H9 (cell line): ENCODE measurements around the gene KRT13. TPM values are rescaled to one million over a fixed set of nuclear protein-coding genes. Genes with fewer than 3 reads are reported as not detected.

Source experiments
- DNase-seq: peaks from one replicate; pipeline ENCODE4 v3.0.0-alpha.2; 2017
- H2AFZ ChIP-seq: one replicate; pipeline ENCODE4 v1.6.1; 2013; ENCODE audit warnings: mild to moderate bottlenecking, low read length, control low read depth, moderate library complexity
- H2AK5ac ChIP-seq: 2 replicates; pipeline ENCODE4 v1.6.1; 2013; ENCODE audit warnings: low read length, control low read depth, mixed read lengths; ENCODE audit not compliant: insufficient read length
- H2BK120ac ChIP-seq: one replicate; pipeline ENCODE4 v1.6.1; 2013; ENCODE audit warnings: low read depth, mild to moderate bottlenecking, low read length, control low read depth, inconsistent platforms; ENCODE audit not compliant: poor library complexity, severe bottlenecking
- H2BK12ac ChIP-seq: 2 replicates; pipeline ENCODE4 v1.6.1; 2013; ENCODE audit warnings: low read length, control low read depth, mixed read lengths, low read depth; ENCODE audit not compliant: insufficient read length
- H2BK15ac ChIP-seq: 2 replicates; pipeline ENCODE4 v1.6.1; 2013; ENCODE audit warnings: low read depth, low read length, control low read depth
- H2BK20ac ChIP-seq: one replicate; pipeline ENCODE4 v1.6.1; 2013; ENCODE audit warnings: low read depth, mild to moderate bottlenecking, low read length, control low read depth, inconsistent platforms; ENCODE audit not compliant: poor library complexity, severe bottlenecking
- H2BK5ac ChIP-seq: 2 replicates; pipeline ENCODE4 v1.6.1; 2013; ENCODE audit warnings: low read length, control low read depth, mixed read lengths; ENCODE audit not compliant: insufficient read length
- H3K14ac ChIP-seq: 2 replicates; pipeline ENCODE4 v1.6.1; 2013; ENCODE audit warnings: low read length, control low read depth; ENCODE audit not compliant: insufficient read depth
- H3K18ac ChIP-seq: 2 replicates; pipeline ENCODE4 v1.6.1; 2013; ENCODE audit warnings: low read depth, mild to moderate bottlenecking, mixed read lengths, low read length, control low read depth; ENCODE audit not compliant: insufficient read length
- H3K23ac ChIP-seq: 2 replicates; pipeline ENCODE4 v1.6.1; 2013; ENCODE audit warnings: low read length, control low read depth, mixed read lengths, low read depth; ENCODE audit not compliant: insufficient read length
- H3K23me2 ChIP-seq: 2 replicates; pipeline ENCODE4 v1.6.1; 2013; ENCODE audit warnings: low read depth, mild to moderate bottlenecking, mixed read lengths, low read length, control low read depth; ENCODE audit not compliant: insufficient read length, poor library complexity, severe bottlenecking
- H3K27ac ChIP-seq: 2 replicates; pipeline ENCODE4 v1.5.1; 2013; ENCODE audit warnings: low read length, control low read depth, mixed read lengths, low read depth; ENCODE audit not compliant: insufficient read length
- H3K27me3 ChIP-seq: 2 replicates; pipeline ENCODE4 v1.6.1; 2013; ENCODE audit warnings: low read length, control low read depth, inconsistent platforms; ENCODE audit not compliant: insufficient read depth
- H3K4ac ChIP-seq: 2 replicates; pipeline ENCODE4 v1.6.1; 2013; ENCODE audit warnings: low read depth, mild to moderate bottlenecking, control low read depth, inconsistent platforms, low read length, moderate library complexity
- H3K4me1 ChIP-seq: 2 replicates; pipeline ENCODE4 v1.6.1; 2013; ENCODE audit warnings: low read length, control low read depth, inconsistent platforms; ENCODE audit not compliant: insufficient read depth
- H3K4me2 ChIP-seq: 2 replicates; pipeline ENCODE4 v1.6.1; 2013; ENCODE audit warnings: low read length, control low read depth, mixed read lengths; ENCODE audit not compliant: insufficient read length, insufficient read depth
- H3K56ac ChIP-seq: 2 replicates; pipeline ENCODE4 v1.6.1; 2013; ENCODE audit warnings: low read depth, mild to moderate bottlenecking, mixed read lengths, low read length, control low read depth; ENCODE audit not compliant: insufficient read length
- H3K79me1 ChIP-seq: 2 replicates; pipeline ENCODE4 v1.6.1; 2013; ENCODE audit warnings: low read depth, mild to moderate bottlenecking, moderate library complexity, low read length, control low read depth, inconsistent platforms; ENCODE audit not compliant: insufficient read depth, poor library complexity, severe bottlenecking
- H3K79me2 ChIP-seq: 2 replicates; pipeline ENCODE4 v1.6.1; 2013; ENCODE audit warnings: low read length, control low read depth, inconsistent platforms; ENCODE audit not compliant: insufficient read depth
- H3K9ac ChIP-seq: 2 replicates; pipeline ENCODE4 v1.6.1; 2013; ENCODE audit warnings: low read length, control low read depth, mixed read lengths; ENCODE audit not compliant: insufficient read length; ENCODE audit errors: extremely low read depth
- H3K9me3 ChIP-seq: one replicate; pipeline ENCODE4 v1.6.1; 2013; ENCODE audit warnings: low read depth, low read length, inconsistent platforms; ENCODE audit not compliant: control insufficient read depth
- H3T11ph ChIP-seq: one replicate; pipeline ENCODE4 v1.6.1; 2013; ENCODE audit warnings: mild to moderate bottlenecking, low read length, control low read depth, inconsistent platforms
- H4K20me1 ChIP-seq: one replicate; pipeline ENCODE4 v1.6.1; 2013; ENCODE audit not compliant: control insufficient read depth, insufficient read length, insufficient read depth
- H4K5ac ChIP-seq: 2 replicates; pipeline ENCODE4 v1.6.1; 2013; ENCODE audit warnings: low read depth, mild to moderate bottlenecking, mixed read lengths, low read length, control low read depth; ENCODE audit not compliant: insufficient read length
- H4K8ac ChIP-seq: replicated peaks from 2 replicates; pipeline ENCODE4 v1.6.1; 2013; ENCODE audit warnings: low read length, control low read depth, mixed read lengths, low read depth; ENCODE audit not compliant: insufficient read length
- H4K91ac ChIP-seq: 2 replicates; pipeline ENCODE4 v1.6.1; 2013; ENCODE audit warnings: low read depth, mild to moderate bottlenecking, moderate library complexity, mixed read lengths, low read length, control low read depth; ENCODE audit not compliant: insufficient read length
- H3K27ac Mint-ChIP-seq, 3 experiments: 2 replicates in 2 of 3; 3 replicates in 1 of 3; pipeline ENCODE4 v1.8.0; 2020 to 2021; ENCODE audit warnings: mixed read lengths in 3 of 3, mild to moderate bottlenecking in 1 of 3, moderate library complexity in 1 of 3
- H3K27me3 Mint-ChIP-seq: 2 replicates; pipeline ENCODE4 v1.8.0; 2021; ENCODE audit warnings: low read depth, mild to moderate bottlenecking, moderate library complexity, mixed read lengths
- H3K36me3 Mint-ChIP-seq, 3 experiments: 2 replicates in 2 of 3; 3 replicates in 1 of 3; pipeline ENCODE4 v1.8.0; 2020 to 2021; ENCODE audit warnings: low read depth in 3 of 3, mixed read lengths in 3 of 3; ENCODE audit not compliant: insufficient read depth in 1 of 3
- H3K4me1 Mint-ChIP-seq, 2 experiments: 2 replicates each; pipeline ENCODE4 v1.8.0; 2020; ENCODE audit warnings: mixed read lengths in 2 of 2
- H3K4me3 Mint-ChIP-seq, 2 experiments: 2 replicates in 1 of 2; 3 replicates in 1 of 2; pipeline ENCODE4 v1.8.0; 2020 to 2021; ENCODE audit warnings: mild to moderate bottlenecking in 2 of 2, mixed read lengths in 2 of 2, moderate library complexity in 1 of 2
- H3K9me3 Mint-ChIP-seq, 2 experiments: 2 replicates in 1 of 2; 3 replicates in 1 of 2; pipeline ENCODE4 v1.8.0; 2020; ENCODE audit warnings: mild to moderate bottlenecking in 2 of 2, mixed read lengths in 2 of 2, moderate library complexity in 1 of 2
- WGBS: extraction: QIAGEN DNeasy Blood & Tissue Kit; methylation state at CpG from one replicate; pipeline ENCODE4 v1.1.7; 2013; ENCODE audit warnings: missing lambda C conversion rate, low lambda C conversion rate, mixed read lengths; ENCODE audit not compliant: insufficient read length; ENCODE audit errors: extremely low coverage; 5-methylcytosine and 5-hydroxymethylcytosine counted together
- total RNA-seq: library from RNA; stranded (reverse); gene quantifications from 2 replicates; pipeline ENCODE4 v1.2.1, GENCODE V29; 2021
- TF ChIP-seq, protein P1 (sequence below): fragments of 200-600 bp; sonication (generic); conservative IDR thresholded peaks from 3 replicates; pipeline ENCODE4 v1.8.0; 2021; ENCODE audit warnings: antibody characterized with exemption, mild to moderate bottlenecking

KRT13 gene
- total RNA-seq, 1 experiment from 2014 or later: not detected

GRCh38 chr17:41542357-41542756 is 36.9 kb upstream of the KRT13 start:
- H3K9me3 ChIP-seq: no peaks in the 10 kb centered on the region
- no peak overlapping the region for H3K56ac ChIP-seq
- no peak overlapping the region for H3K18ac ChIP-seq
- no peaks in the 10 kb centered on the region for H3K4me1 ChIP-seq
- H2BK15ac ChIP-seq: no peak overlapping the region
- no peak overlapping the region for H3K4ac ChIP-seq
- no CpG with 5 or more reads among the region's 2 CpGs for WGBS
- no peak overlapping the region for H3K14ac ChIP-seq
- no peak for DNase-seq
- no peak overlapping the region for H3T11ph ChIP-seq
- Mint-ChIP-seq H3K4me1 (peaks cover 41 to 59% of the 10 kb centered on the region in 2 experiments), H3K9me3 (peaks cover 3 to 13% of the 10 kb centered on the region in 2 experiments; a peak in 4 of 5 replicates), H3K27me3 (peaks cover 11% of the 10 kb centered on the region), H3K27ac (no peak overlapping the region), H3K4me3 (no peak overlapping the region), H3K36me3 (peaks cover 0 to 11% (median under 1%) of the 10 kb centered on the region in 3 experiments; a peak in 4 of 7 replicates)
- H3K27ac ChIP-seq: no peak overlapping the region
- H3K9ac ChIP-seq: no peak overlapping the region
- H2BK120ac ChIP-seq: no peak overlapping the region
- H2AFZ ChIP-seq: no peak overlapping the region
- no peak overlapping the region for H4K8ac ChIP-seq
- no peak overlapping the region for H4K91ac ChIP-seq
- no peak overlapping the region for H2BK12ac ChIP-seq
- no peaks in the 10 kb centered on the region for H4K20me1 ChIP-seq
- no peaks in the 10 kb centered on the region for H3K79me2 ChIP-seq
- H3K4me2 ChIP-seq: no peak overlapping the region
- H3K23me2 ChIP-seq: no peaks in the 10 kb centered on the region
- H3K79me1 ChIP-seq: no peaks in the 10 kb centered on the region
- no peaks in the 10 kb centered on the region for H3K27me3 ChIP-seq
- no peak overlapping the region for H2AK5ac ChIP-seq
- TF ChIP-seq, protein P1, sequence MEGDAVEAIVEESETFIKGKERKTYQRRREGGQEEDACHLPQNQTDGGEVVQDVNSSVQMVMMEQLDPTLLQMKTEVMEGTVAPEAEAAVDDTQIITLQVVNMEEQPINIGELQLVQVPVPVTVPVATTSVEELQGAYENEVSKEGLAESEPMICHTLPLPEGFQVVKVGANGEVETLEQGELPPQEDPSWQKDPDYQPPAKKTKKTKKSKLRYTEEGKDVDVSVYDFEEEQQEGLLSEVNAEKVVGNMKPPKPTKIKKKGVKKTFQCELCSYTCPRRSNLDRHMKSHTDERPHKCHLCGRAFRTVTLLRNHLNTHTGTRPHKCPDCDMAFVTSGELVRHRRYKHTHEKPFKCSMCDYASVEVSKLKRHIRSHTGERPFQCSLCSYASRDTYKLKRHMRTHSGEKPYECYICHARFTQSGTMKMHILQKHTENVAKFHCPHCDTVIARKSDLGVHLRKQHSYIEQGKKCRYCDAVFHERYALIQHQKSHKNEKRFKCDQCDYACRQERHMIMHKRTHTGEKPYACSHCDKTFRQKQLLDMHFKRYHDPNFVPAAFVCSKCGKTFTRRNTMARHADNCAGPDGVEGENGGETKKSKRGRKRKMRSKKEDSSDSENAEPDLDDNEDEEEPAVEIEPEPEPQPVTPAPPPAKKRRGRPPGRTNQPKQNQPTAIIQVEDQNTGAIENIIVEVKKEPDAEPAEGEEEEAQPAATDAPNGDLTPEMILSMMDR: no peak
- no peak overlapping the region for H2BK20ac ChIP-seq
- no peak overlapping the region for H2BK5ac ChIP-seq
- no peak overlapping the region for H4K5ac ChIP-seq
- no peak overlapping the region for H3K23ac ChIP-seq
